ENCODE data around the gene TXLNG. TPM values are rescaled to one million over a fixed set of nuclear protein-coding genes. Genes with fewer than 3 reads are reported as not detected.
A peak's percentile ranks its signal among the peaks of the same experiment; 100 is the strongest.

Gene TXLNG
- total RNA-seq, 1 donor from 2014 or later, result 37.1 TPM

DNA sequence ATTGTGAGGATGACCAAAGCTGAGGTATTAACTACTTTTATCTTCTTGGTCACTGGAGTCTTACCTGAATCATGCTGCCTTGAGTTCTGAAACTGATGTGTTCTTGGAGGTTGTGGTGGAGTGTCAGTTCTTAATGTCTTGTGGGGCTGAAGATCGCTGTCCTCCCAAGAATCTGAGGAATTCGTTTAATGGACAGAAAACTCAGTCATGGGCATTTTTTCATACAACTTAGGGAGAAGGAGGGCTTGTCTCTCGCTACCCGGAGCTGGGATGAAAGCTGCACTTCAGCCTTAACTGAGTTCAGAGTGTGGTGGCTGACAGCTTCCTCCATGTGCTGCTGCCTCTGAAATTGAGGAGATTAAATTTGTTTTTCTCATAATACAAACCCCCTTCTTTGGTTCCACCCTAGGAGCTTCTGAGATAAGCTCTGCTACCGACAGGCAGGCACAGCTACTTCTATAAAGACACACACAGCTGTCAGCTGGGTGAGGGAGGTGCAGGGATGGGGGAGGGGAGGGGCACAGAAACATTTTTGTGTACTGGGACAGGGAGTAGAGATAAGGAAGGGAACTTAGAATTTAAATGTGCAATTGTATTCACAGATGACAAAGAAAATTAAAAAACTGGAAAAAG lies 53.1 kb downstream of the TXLNG start:
- Mint-ChIP-seq H3K27ac (peak overlapping the region; percentile 16), H3K36me3 (peaks cover 50% of the 10 kb centered on the region), H3K9me3 (no peaks in the 10 kb centered on the region), H3K4me1 (peaks cover 29% of the 10 kb centered on the region), H3K27me3 (ENCODE audit: insufficient read depth, low read depth) (peaks cover 5% of the 10 kb centered on the region), H3K4me3 (no peak overlapping the region)
- TF ChIP-seq EZH2 (IDR thresholded peaks at IDR 0.05) (no peak), EZH2phosphoT487 (IDR thresholded peaks at IDR 0.05) (no peak), CTCF (IDR thresholded peaks at IDR 0.05) (no peak)
- Histone ChIP-seq H3K9me3 (ENCODE audit: low read depth) (no peaks in the 10 kb centered on the region), H3K79me2 (ENCODE audit: low read depth) (peaks cover 3% of the 10 kb centered on the region), H3K4me3 (no peak overlapping the region), H3K4me2 (peak overlapping the region; percentile 25), H3K9ac (no peak overlapping the region), H2AFZ (replicated peaks) (no peak overlapping the region), H3K27me3 (no peaks in the 10 kb centered on the region), H3K36me3 (no peaks in the 10 kb centered on the region), H3F3A (ENCODE audit: low read depth) (peaks cover 55% of the 10 kb centered on the region), H3K27ac (no peak overlapping the region), H4K20me1 (ENCODE audit: low read depth) (peaks cover 16% of the 10 kb centered on the region), H3K4me1 (peaks cover 26% of the 10 kb centered on the region)
- DNase-seq (ENCODE audit: low spot score), result peak; percentile 8

- Histone ChIP-seq H3K4me3 (no peak overlapping the region), H3K9ac (no peak overlapping the region), H2AFZ (replicated peaks) (no peak overlapping the region), H3K79me2 (ENCODE audit: low read depth) (peaks cover 8% of the 10 kb centered on the region), H3K4me2 (peak overlapping the region; percentile 25), H3K4me1 (peaks cover 21% of the 10 kb centered on the region), H4K20me1 (ENCODE audit: low read depth) (peaks cover 16% of the 10 kb centered on the region), H3K9me3 (ENCODE audit: low read depth) (no peaks in the 10 kb centered on the region), H3K36me3 (peaks cover 2% of the 10 kb centered on the region), H3K27me3 (no peaks in the 10 kb centered on the region), H3K27ac (no peak overlapping the region), H3F3A (ENCODE audit: low read depth) (peaks cover 61% of the 10 kb centered on the region)
- peaks cover 56% of the 10 kb centered on the region for H3K36me3 Mint-ChIP-seq
- peaks cover 23% of the 10 kb centered on the region for H3K4me1 Mint-ChIP-seq
- no peak overlapping the region for H3K27ac Mint-ChIP-seq
- no peak overlapping the region for H3K4me3 Mint-ChIP-seq
- H3K9me3 Mint-ChIP-seq, result no peaks in the 10 kb centered on the region
- DNase-seq (ENCODE audit: low spot score), result peak; percentile 32
- peaks cover 5% of the 10 kb centered on the region for H3K27me3 Mint-ChIP-seq (ENCODE audit: insufficient read depth, low read depth)
- TF ChIP-seq EZH2 (IDR thresholded peaks at IDR 0.05) (no peak), CTCF (IDR thresholded peaks at IDR 0.05) (no peak), EZH2phosphoT487 (IDR thresholded peaks at IDR 0.05) (no peak)
Measured at GRCh38 chrX:16839852-16840460, 53.7 kb downstream of the TXLNG start.

DNA sequence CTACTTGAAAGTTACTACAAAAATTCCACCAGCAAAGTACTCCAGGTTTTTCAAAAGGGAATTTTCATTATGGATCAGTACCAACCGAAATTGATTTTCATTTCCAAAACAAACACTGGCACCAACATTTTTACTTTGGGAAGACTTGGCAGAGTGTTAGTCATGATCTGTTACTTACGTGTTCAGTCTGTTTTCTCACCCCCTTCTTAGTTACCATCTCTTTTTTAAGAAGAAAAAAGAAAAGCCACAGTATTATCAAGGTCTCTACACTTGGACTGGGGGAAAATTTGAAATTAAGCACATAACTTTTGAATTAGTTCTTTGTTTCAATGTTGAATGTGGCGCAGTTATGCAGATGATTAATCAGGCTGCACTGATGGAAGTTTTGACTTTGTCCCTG lies 56.4 kb downstream of the TXLNG start:
- Histone ChIP-seq H3F3A (ENCODE audit: low read depth) (peaks cover 81% of the 10 kb centered on the region), H3K36me3 (peaks cover 16% of the 10 kb centered on the region), H3K9ac (no peak overlapping the region), H3K4me1 (peaks cover 17% of the 10 kb centered on the region), H3K9me3 (ENCODE audit: low read depth) (no peaks in the 10 kb centered on the region), H3K4me2 (no peak overlapping the region), H3K27me3 (no peaks in the 10 kb centered on the region), H3K4me3 (no peak overlapping the region), H3K79me2 (ENCODE audit: low read depth) (peaks cover 12% of the 10 kb centered on the region), H3K27ac (peak overlapping the region; percentile 61), H4K20me1 (ENCODE audit: low read depth) (peaks cover 16% of the 10 kb centered on the region), H2AFZ (replicated peaks) (no peak overlapping the region)
- Mint-ChIP-seq H3K36me3 (peaks cover 57% of the 10 kb centered on the region), H3K9me3 (no peaks in the 10 kb centered on the region), H3K27ac (no peak overlapping the region), H3K4me3 (no peak overlapping the region), H3K27me3 (ENCODE audit: insufficient read depth, low read depth) (peaks cover 5% of the 10 kb centered on the region), H3K4me1 (peaks cover 16% of the 10 kb centered on the region)
- TF ChIP-seq CTCF (IDR thresholded peaks at IDR 0.05), result no peak
- TF ChIP-seq EZH2 (IDR thresholded peaks at IDR 0.05), result no peak
- TF ChIP-seq EZH2phosphoT487 (IDR thresholded peaks at IDR 0.05), result no peak
- no peak for DNase-seq (ENCODE audit: low spot score)
